ENCODE measurements around the gene MEG3. TPM values are rescaled to one million over a fixed set of nuclear protein-coding genes. Genes with fewer than 3 reads are reported as not detected.

The MEG3 gene
- total RNA-seq, 2 experiments from 2014 or later = not detected

GRCh38 chr14:100891501-100892445 is 65.9 kb downstream of the MEG3 start:
- Mint-ChIP-seq H3K4me1 (ENCODE audit: low read depth) (no peaks in the 10 kb centered on the region), H3K27ac (no peak overlapping the region), H3K27me3 (ENCODE audit: low read depth) (peaks cover 8% of the 10 kb centered on the region), H3K4me3 (no peak overlapping the region), H3K36me3 (ENCODE audit: low read depth) (no peaks in the 10 kb centered on the region), H3K9me3 (no peaks in the 10 kb centered on the region)
- CTCF ChIA-PET = no interaction called here
- DNase-seq = no peak
- intact Hi-C loops (cut with micrococcal nuclease) = no loop called here

- H3K27me3 Mint-ChIP-seq (ENCODE audit: low read depth) = peaks cover 10% of the 10 kb centered on the region
- intact Hi-C loops (cut with micrococcal nuclease) = no loop called here
- no peak overlapping the region for H3K4me3 Mint-ChIP-seq
- H3K9me3 Mint-ChIP-seq = no peaks in the 10 kb centered on the region
- H3K4me1 Mint-ChIP-seq (ENCODE audit: low read depth) = no peaks in the 10 kb centered on the region
- no peak overlapping the region for H3K27ac Mint-ChIP-seq
- H3K36me3 Mint-ChIP-seq (ENCODE audit: low read depth) = no peaks in the 10 kb centered on the region
- CTCF ChIA-PET = no interaction called here
- DNase-seq = no peak
Observed at GRCh38 chr14:100892496-100893227, 66.7 kb downstream of the MEG3 start.

GRCh38 chr14:100893228-100893601 is 67.3 kb downstream of the MEG3 start:
- Mint-ChIP-seq H3K36me3 (ENCODE audit: low read depth) (no peaks in the 10 kb centered on the region), H3K4me3 (no peak overlapping the region), H3K27ac (no peak overlapping the region), H3K4me1 (ENCODE audit: low read depth) (no peaks in the 10 kb centered on the region), H3K9me3 (no peaks in the 10 kb centered on the region), H3K27me3 (ENCODE audit: low read depth) (peaks cover 10% of the 10 kb centered on the region)
- CTCF ChIA-PET = no interaction called here
- DNase-seq = no peak
- intact Hi-C loops (cut with micrococcal nuclease) = no loop called here

GRCh38 chr14:100893760-100894159 is 67.8 kb downstream of the MEG3 start:
- no peaks in the 10 kb centered on the region for H3K36me3 Mint-ChIP-seq (ENCODE audit: low read depth)
- H3K27ac Mint-ChIP-seq = no peak overlapping the region
- H3K4me1 Mint-ChIP-seq (ENCODE audit: low read depth) = no peaks in the 10 kb centered on the region
- DNase-seq = no peak
- H3K27me3 Mint-ChIP-seq (ENCODE audit: low read depth) = peaks cover 10% of the 10 kb centered on the region
- CTCF ChIA-PET = interaction anchor here (0.7 kb wide), 1 partner anchor 693 kb away, joined by 3 read pairs; no protein-coding TSS in a partner anchor
- intact Hi-C loops (cut with micrococcal nuclease) = no loop called here
- no peak overlapping the region for H3K4me3 Mint-ChIP-seq
- H3K9me3 Mint-ChIP-seq = no peaks in the 10 kb centered on the region

- CTCF ChIA-PET = no interaction called here
- DNase-seq = no peak
- no peaks in the 10 kb centered on the region for H3K36me3 Mint-ChIP-seq (ENCODE audit: low read depth)
- peaks cover 17% of the 10 kb centered on the region for H3K27me3 Mint-ChIP-seq (ENCODE audit: low read depth)
- H3K4me3 Mint-ChIP-seq = no peak overlapping the region
- no peaks in the 10 kb centered on the region for H3K4me1 Mint-ChIP-seq (ENCODE audit: low read depth)
- H3K9me3 Mint-ChIP-seq = no peaks in the 10 kb centered on the region
- H3K27ac Mint-ChIP-seq = no peak overlapping the region
- intact Hi-C loops (cut with micrococcal nuclease) = no loop called here
Observed at GRCh38 chr14:100894416-100894815, 68.5 kb downstream of the MEG3 start.

GRCh38 chr14:100895411-100895810 is 69.5 kb downstream of the MEG3 start:
- Mint-ChIP-seq H3K27ac (no peak overlapping the region), H3K4me3 (no peak overlapping the region), H3K4me1 (ENCODE audit: low read depth) (no peaks in the 10 kb centered on the region), H3K9me3 (no peaks in the 10 kb centered on the region), H3K27me3 (ENCODE audit: low read depth) (peaks cover 25% of the 10 kb centered on the region), H3K36me3 (ENCODE audit: low read depth) (no peaks in the 10 kb centered on the region)
- DNase-seq = no peak
- CTCF ChIA-PET = no interaction called here
- intact Hi-C loops (cut with micrococcal nuclease) = no loop called here

GRCh38 chr14:100896369-100897060 is 70.6 kb downstream of the MEG3 start:
- no peak for DNase-seq
- Mint-ChIP-seq H3K4me1 (ENCODE audit: low read depth) (no peaks in the 10 kb centered on the region), H3K27me3 (ENCODE audit: low read depth) (peaks cover 32% of the 10 kb centered on the region), H3K36me3 (ENCODE audit: low read depth) (no peaks in the 10 kb centered on the region), H3K9me3 (no peaks in the 10 kb centered on the region), H3K27ac (no peak overlapping the region), H3K4me3 (no peak overlapping the region)
- intact Hi-C loops (cut with micrococcal nuclease) = no loop called here
- CTCF ChIA-PET = no interaction called here

- H3K27me3 Mint-ChIP-seq (ENCODE audit: low read depth) = peaks cover 46% of the 10 kb centered on the region
- intact Hi-C loops (cut with micrococcal nuclease) = no loop called here
- no peaks in the 10 kb centered on the region for H3K36me3 Mint-ChIP-seq (ENCODE audit: low read depth)
- no peak for DNase-seq
- no peaks in the 10 kb centered on the region for H3K9me3 Mint-ChIP-seq
- H3K4me3 Mint-ChIP-seq = no peak overlapping the region
- no peak overlapping the region for H3K27ac Mint-ChIP-seq
- no peaks in the 10 kb centered on the region for H3K4me1 Mint-ChIP-seq (ENCODE audit: low read depth)
- CTCF ChIA-PET = interaction anchor here (0.6 to 0.8 kb wide), 2 partner anchors 14 to 378 kb away, joined by 3 to 4 read pairs; no protein-coding TSS in a partner anchor
Observed at GRCh38 chr14:100898465-100898864, 72.5 kb downstream of the MEG3 start.

GRCh38 chr14:100898935-100899883 is 73.3 kb downstream of the MEG3 start:
- H3K4me3 Mint-ChIP-seq = no peak overlapping the region
- H3K36me3 Mint-ChIP-seq (ENCODE audit: low read depth) = no peaks in the 10 kb centered on the region
- H3K27me3 Mint-ChIP-seq (ENCODE audit: low read depth) = peaks cover 49% of the 10 kb centered on the region
- H3K9me3 Mint-ChIP-seq = no peaks in the 10 kb centered on the region
- intact Hi-C loops (cut with micrococcal nuclease) = no loop called here
- no peaks in the 10 kb centered on the region for H3K4me1 Mint-ChIP-seq (ENCODE audit: low read depth)
- CTCF ChIA-PET = interaction anchor here (0.7 kb wide), 1 partner anchor 871 kb away, joined by 3 read pairs; no protein-coding TSS in a partner anchor
- no peak for DNase-seq
- no peak overlapping the region for H3K27ac Mint-ChIP-seq

GRCh38 chr14:100899884-100900771 is 74.2 kb downstream of the MEG3 start:
- H3K4me1 Mint-ChIP-seq (ENCODE audit: low read depth) = no peaks in the 10 kb centered on the region
- intact Hi-C loops (cut with micrococcal nuclease) = loop anchor here (2.0 kb wide), 1 partner anchor 49 kb away; no protein-coding TSS in a partner anchor
- no peak overlapping the region for H3K27ac Mint-ChIP-seq
- DNase-seq = no peak
- no peaks in the 10 kb centered on the region for H3K9me3 Mint-ChIP-seq
- H3K36me3 Mint-ChIP-seq (ENCODE audit: low read depth) = no peaks in the 10 kb centered on the region
- CTCF ChIA-PET = interaction anchor here (0.7 kb wide), 1 partner anchor 870 kb away, joined by 3 read pairs; no protein-coding TSS in a partner anchor
- H3K4me3 Mint-ChIP-seq = no peak overlapping the region
- H3K27me3 Mint-ChIP-seq (ENCODE audit: low read depth) = peaks cover 53% of the 10 kb centered on the region

All from activated naive CD4-positive, alpha-beta T cell treated with anti-CD3 and anti-CD28 coated beads for 36 hours (primary cell).